MCF 10A (cell line): ENCODE data around the gene TUBB6. TPM values are rescaled to one million over a fixed set of nuclear protein-coding genes. Genes with fewer than 3 reads are reported as not detected.

Experiments used
- BruUV-seq: library from RNA; stranded (reverse); fragments of 400-500 nt; replicated peaks from 2 replicates; lab custom pipeline; 2021; lab: Mats Ljungman, UMichigan
- CTCF ChIA-PET: fragments of 300-600 bp; sonication (Branson Sonifier 250); formaldehyde crosslinking; extraction: SDS; loops from one replicate; lab custom pipeline; 2021; ENCODE audit warnings: antibody characterized with exemption, inconsistent platforms; lab: Yijun Ruan, JAX
- POLR2A ChIA-PET: fragments of 300-600, 350-650 bp; sonication (Branson Sonifier 250); formaldehyde crosslinking; extraction: SDS; loops from one replicate; lab custom pipeline; 2020; ENCODE audit warnings: antibody characterized with exemption, inconsistent platforms; lab: Yijun Ruan, JAX
- DNase-seq: peaks from one replicate; pipeline ENCODE4 v3.0.0-alpha.2; 2018; ENCODE audit not compliant: unreplicated experiment
- H3K27ac Mint-ChIP-seq: one replicate; pipeline ENCODE4 v1.8.0; 2022; ENCODE audit warnings: mild to moderate bottlenecking, low read depth, mixed read lengths; ENCODE audit not compliant: unreplicated experiment
- H3K27me3 Mint-ChIP-seq: one replicate; pipeline ENCODE4 v1.8.0; 2022; ENCODE audit warnings: mixed read lengths; ENCODE audit not compliant: insufficient read depth, unreplicated experiment
- H3K36me3 Mint-ChIP-seq: one replicate; pipeline ENCODE4 v1.8.0; 2022; ENCODE audit warnings: mild to moderate bottlenecking, moderate library complexity, mixed read lengths; ENCODE audit not compliant: insufficient read depth, unreplicated experiment
- H3K4me1 Mint-ChIP-seq: one replicate; pipeline ENCODE4 v1.8.0; 2022; ENCODE audit warnings: mixed read lengths; ENCODE audit not compliant: insufficient read depth, unreplicated experiment
- H3K4me3 Mint-ChIP-seq: one replicate; pipeline ENCODE4 v1.8.0; 2022; ENCODE audit warnings: mild to moderate bottlenecking, moderate library complexity, mixed read lengths; ENCODE audit not compliant: unreplicated experiment
- H3K9me3 Mint-ChIP-seq: one replicate; pipeline ENCODE4 v1.8.0; 2022; ENCODE audit warnings: mixed read lengths; ENCODE audit not compliant: unreplicated experiment
- intact Hi-C: fragments of 100-400 bp; cut with micrococcal nuclease; formaldehyde crosslinking; loops from 2 replicates; pipeline ENCODE4 v1.14.1; 2022
- total RNA-seq: library from RNA; stranded (reverse); gene quantifications from 2 replicates; pipeline ENCODE4 v1.2.3, GENCODE V29; 2022
- TF ChIP-seq, protein P1 (sequence below): fragments of 200-600 bp; IDR thresholded peaks from one replicate; pipeline ENCODE4 v1.8.0; 2022; ENCODE audit warnings: antibody characterized with exemption, mild to moderate bottlenecking; ENCODE audit not compliant: unreplicated experiment

TUBB6 gene
- total RNA-seq, 1 experiment from 2014 or later, result 167 TPM

DNA sequence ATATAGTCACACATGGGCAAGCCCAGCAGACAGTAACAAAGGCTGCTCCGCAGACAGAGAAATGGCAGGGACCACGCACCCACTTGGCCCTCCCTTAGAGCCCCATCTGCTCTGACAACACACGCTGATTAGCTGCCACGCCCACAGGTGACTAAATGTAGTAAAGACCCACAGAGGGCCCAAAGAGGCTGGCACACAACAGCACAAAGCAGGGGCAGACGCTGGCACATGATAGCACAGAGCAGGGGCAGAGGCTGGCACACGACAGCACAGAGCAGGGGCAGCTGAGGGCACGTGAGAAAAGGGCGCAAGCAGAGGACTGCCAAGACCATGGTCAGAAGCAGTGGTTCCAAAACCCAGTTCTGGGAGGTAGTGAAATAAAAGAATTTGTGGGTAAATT is 58.3 kb downstream of the TUBB6 start:
- intact Hi-C loops, result no loop called here
- Mint-ChIP-seq H3K36me3 (peaks cover 72% of the 10 kb centered on the region), H3K27me3 (no peaks in the 10 kb centered on the region), H3K4me3 (no peak overlapping the region), H3K27ac (no peak overlapping the region), H3K4me1 (peaks cover 7% of the 10 kb centered on the region), H3K9me3 (no peaks in the 10 kb centered on the region)
- TF ChIP-seq, protein P1, sequence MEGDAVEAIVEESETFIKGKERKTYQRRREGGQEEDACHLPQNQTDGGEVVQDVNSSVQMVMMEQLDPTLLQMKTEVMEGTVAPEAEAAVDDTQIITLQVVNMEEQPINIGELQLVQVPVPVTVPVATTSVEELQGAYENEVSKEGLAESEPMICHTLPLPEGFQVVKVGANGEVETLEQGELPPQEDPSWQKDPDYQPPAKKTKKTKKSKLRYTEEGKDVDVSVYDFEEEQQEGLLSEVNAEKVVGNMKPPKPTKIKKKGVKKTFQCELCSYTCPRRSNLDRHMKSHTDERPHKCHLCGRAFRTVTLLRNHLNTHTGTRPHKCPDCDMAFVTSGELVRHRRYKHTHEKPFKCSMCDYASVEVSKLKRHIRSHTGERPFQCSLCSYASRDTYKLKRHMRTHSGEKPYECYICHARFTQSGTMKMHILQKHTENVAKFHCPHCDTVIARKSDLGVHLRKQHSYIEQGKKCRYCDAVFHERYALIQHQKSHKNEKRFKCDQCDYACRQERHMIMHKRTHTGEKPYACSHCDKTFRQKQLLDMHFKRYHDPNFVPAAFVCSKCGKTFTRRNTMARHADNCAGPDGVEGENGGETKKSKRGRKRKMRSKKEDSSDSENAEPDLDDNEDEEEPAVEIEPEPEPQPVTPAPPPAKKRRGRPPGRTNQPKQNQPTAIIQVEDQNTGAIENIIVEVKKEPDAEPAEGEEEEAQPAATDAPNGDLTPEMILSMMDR, result no peak
- no peak for DNase-seq
- ChIA-PET CTCF (no interaction called here), POLR2A (interaction anchor here (0.6 kb wide), 1 partner anchor 10 kb away, joined by 3 read pairs; the partner anchor contains the start of gene AFG3L2)
- BruUV-seq, result no TSS peak

DNA sequence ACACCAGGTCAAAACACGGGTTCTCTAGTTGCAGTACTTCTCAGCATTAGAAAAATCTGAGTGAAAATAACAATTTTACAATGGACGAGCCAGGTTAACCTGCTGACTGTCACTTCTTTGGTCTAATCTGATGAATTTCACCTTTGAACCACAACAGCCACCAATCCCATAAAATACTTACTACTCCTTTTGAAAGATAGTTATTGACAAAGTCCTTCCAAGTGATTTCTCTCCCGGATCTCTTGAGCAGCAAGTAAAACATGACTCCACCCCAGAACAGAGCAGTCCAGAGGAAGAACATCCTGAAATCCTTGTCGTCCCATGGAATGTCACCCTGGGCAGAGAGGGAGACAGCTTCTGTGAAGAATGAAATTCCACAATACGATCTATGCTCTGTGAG is 58.7 kb downstream of the TUBB6 start:
- TF ChIP-seq, protein P1, result no peak
- ChIA-PET POLR2A (interaction anchor here (0.6 to 1.0 kb wide), 2 partner anchors 10 to 32 kb away, joined by 3 read pairs; partner anchors contain the start of gene AFG3L2), CTCF (interaction anchor here (0.8 kb wide), 1 partner anchor 8 kb away, joined by 3 read pairs; no protein-coding TSS in a partner anchor)
- intact Hi-C loops, result no loop called here
- peaks cover 72% of the 10 kb centered on the region for H3K36me3 Mint-ChIP-seq
- H3K4me3 Mint-ChIP-seq, result no peak overlapping the region
- peaks cover 10% of the 10 kb centered on the region for H3K4me1 Mint-ChIP-seq
- DNase-seq, result no peak
- no peaks in the 10 kb centered on the region for H3K9me3 Mint-ChIP-seq
- no peak overlapping the region for H3K27ac Mint-ChIP-seq
- BruUV-seq, result no TSS peak
- H3K27me3 Mint-ChIP-seq, result no peaks in the 10 kb centered on the region

DNA sequence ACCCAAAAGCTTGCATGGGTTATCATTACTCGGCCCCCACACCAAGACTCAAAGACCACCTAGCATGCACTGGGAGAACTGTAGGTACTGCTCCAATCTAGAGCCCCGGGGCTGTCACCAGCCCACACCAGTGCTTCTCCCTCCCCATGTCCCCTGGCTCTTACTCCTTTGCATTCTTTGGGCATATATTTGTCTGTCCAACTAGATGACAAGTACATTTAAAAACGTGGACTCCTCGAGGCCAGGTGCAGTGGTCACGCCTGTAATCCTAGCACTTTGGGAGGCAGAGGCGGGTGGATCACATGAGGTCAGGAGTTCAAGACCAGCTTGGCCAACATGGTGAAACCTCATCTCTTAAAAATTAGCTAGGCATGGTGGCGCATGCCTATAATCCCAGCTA is 61.2 kb downstream of the TUBB6 start:
- no peak for DNase-seq
- no peaks in the 10 kb centered on the region for H3K27me3 Mint-ChIP-seq
- H3K36me3 Mint-ChIP-seq, result peaks cover 70% of the 10 kb centered on the region
- intact Hi-C loops, result no loop called here
- H3K9me3 Mint-ChIP-seq, result no peaks in the 10 kb centered on the region
- no TSS peak for BruUV-seq
- H3K4me3 Mint-ChIP-seq, result no peak overlapping the region
- TF ChIP-seq, protein P1, result no peak
- ChIA-PET POLR2A (no interaction called here), CTCF (no interaction called here)
- H3K4me1 Mint-ChIP-seq, result peaks cover 26% of the 10 kb centered on the region
- H3K27ac Mint-ChIP-seq, result no peak overlapping the region

GRCh38 chr18:12371590-12371989 is 63.5 kb downstream of the TUBB6 start:
- DNase-seq, result no peak
- ChIA-PET POLR2A (no interaction called here), CTCF (no interaction called here)
- no peaks in the 10 kb centered on the region for H3K27me3 Mint-ChIP-seq
- H3K27ac Mint-ChIP-seq, result no peak overlapping the region
- intact Hi-C loops, result no loop called here
- BruUV-seq, result no TSS peak
- H3K4me1 Mint-ChIP-seq, result peaks cover 29% of the 10 kb centered on the region
- H3K4me3 Mint-ChIP-seq, result no peak overlapping the region
- no peaks in the 10 kb centered on the region for H3K9me3 Mint-ChIP-seq
- H3K36me3 Mint-ChIP-seq, result peaks cover 65% of the 10 kb centered on the region
- TF ChIP-seq, protein P1, result no peak
